Tibial nerve (tissue), 4 donors: ENCODE data around the gene ETFA. TPM values are rescaled to one million over a fixed set of nuclear protein-coding genes. Genes with fewer than 3 reads are reported as not detected.
A peak's percentile ranks its signal among the peaks of the same experiment; 100 is the strongest.

Experiments
- DNase-seq, 2 donors: peaks; one replicate each; pipeline ENCODE4 v3.0.0-alpha.2; 2019; ENCODE audit warnings: low spot score in 2 of 2
- H3K27ac ChIP-seq, 4 donors: fragments of 200-600 bp; sonication (generic) in 3 of 4; one replicate each; pipeline ENCODE4 v1.5.1; 2017 to 2019; ENCODE audit warnings: mild to moderate bottlenecking in 1 of 4
- H3K27me3 ChIP-seq, 2 donors: fragments of 200-600 bp; sonication (generic) in 1 of 2; one replicate each; pipeline versions ENCODE4 v1.5.1 to v1.6.0; 2017 to 2019
- H3K36me3 ChIP-seq, 3 donors: fragments of 200-600 bp; sonication (generic); one replicate each; pipeline ENCODE4 v1.5.1; 2018 to 2019
- H3K4me1 ChIP-seq, 4 donors: fragments of 200-600 bp; sonication (generic) in 3 of 4; one replicate each; pipeline ENCODE4 v1.5.1; 2017 to 2019
- H3K4me3 ChIP-seq, 4 donors: fragments of 200-600 bp; sonication (generic) in 3 of 4; one replicate each; pipeline ENCODE4 v1.5.1; 2017 to 2019; ENCODE audit warnings: mild to moderate bottlenecking in 1 of 4, moderate library complexity in 1 of 4
- H3K9me3 ChIP-seq, 4 donors: fragments of 200-600 bp; sonication (generic) in 3 of 4; one replicate each; pipeline ENCODE4 v1.5.1; 2017 to 2019
- EP300 ChIP-seq, 2 donors: sonication (generic); formaldehyde crosslinking; IDR thresholded peaks; one replicate each; pipeline ENCODE4 v1.6.1; 2017; ENCODE audit warnings: antibody characterized with exemption in 2 of 2, mild to moderate bottlenecking in 1 of 2
- POLR2A ChIP-seq, 2 donors: fragments of 450-650 bp; IDR thresholded peaks; one replicate each; pipeline ENCODE4 v1.6.1; 2017; ENCODE audit warnings: antibody characterized with exemption in 2 of 2, mild to moderate bottlenecking in 2 of 2, moderate library complexity in 2 of 2
- WGBS, 2 donors: methylation state at CpG; one replicate each; pipeline ENCODE4 v1.1.5; 2018; 5-methylcytosine and 5-hydroxymethylcytosine counted together
- total RNA-seq, 4 donors: library from RNA; depleted of rRNA; stranded (reverse); fragments of >200 nt; gene quantifications; one replicate each; pipeline ENCODE4 v1.1.0, GENCODE V29; 2016
- TF ChIP-seq, protein P1 (sequence below), 5 experiments: fragments of 200-600 bp in 3 of 5; fragments of 450-650 bp in 2 of 5; sonication (generic) in 3 of 5; IDR thresholded peaks; one replicate each; pipeline ENCODE4 v1.5.1; 2016 to 2019; ENCODE audit warnings: antibody characterized with exemption in 5 of 5, mild to moderate bottlenecking in 3 of 5, moderate library complexity in 2 of 5

The ETFA gene
- total RNA-seq, result 10 to 100 TPM; 59.2 to 96.9 (median 75.5) TPM

DNA sequence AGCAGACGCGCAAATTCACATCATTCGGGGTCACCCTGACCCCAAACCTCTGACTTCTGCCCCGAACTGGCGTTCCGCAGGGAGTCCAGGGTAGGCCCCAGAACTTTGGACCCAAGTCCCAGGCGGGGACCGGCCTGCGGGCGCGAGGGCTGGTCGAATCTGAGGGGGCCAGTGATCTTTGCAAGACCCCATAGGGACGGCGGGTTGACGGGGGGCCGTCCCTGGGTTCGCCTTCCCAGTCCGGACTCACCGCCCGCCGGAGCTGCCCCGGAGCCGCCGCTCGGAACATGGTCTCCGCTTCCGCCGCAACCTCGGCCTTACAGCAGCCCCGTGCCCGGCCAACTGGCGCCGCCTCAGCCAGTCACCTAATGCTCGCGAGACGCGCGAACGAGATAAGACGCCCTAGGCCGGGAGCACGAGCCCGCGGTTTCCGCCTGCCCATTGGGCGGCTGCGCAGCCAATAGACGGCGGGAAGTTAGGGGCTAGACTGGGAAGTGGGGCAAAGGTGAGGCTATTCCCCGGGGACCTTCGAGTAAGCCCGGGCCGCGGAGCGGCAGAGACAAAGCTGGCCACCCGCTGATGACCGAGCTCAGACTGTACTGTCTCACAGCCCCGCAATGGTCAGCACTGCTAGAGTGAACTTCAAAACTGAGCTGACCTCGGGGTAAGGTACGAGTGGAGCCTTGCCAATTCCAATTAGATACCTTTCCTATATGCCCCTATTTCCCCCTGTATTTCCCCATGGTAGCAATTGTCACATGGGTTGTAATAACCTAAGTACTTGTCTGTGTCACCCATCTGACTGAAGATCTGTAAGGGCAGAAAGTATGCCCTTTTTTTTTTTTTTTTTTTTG lies at the start of gene ETFA:
ETFA (minus strand) TSS at position 370 of the 854 bp plus-strand sequence; CDS start at position 289, 81 bp downstream.
- no peaks in the 10 kb centered on the region for H3K27me3 ChIP-seq
- 1% methylated on average over 35 to 55 of the region's 60 CpGs for WGBS, 2 donors
- peak; percentile 71 to 89 for TF ChIP-seq POLR2A (IDR thresholded peaks at IDR 0.05)
- TF ChIP-seq, protein P1, sequence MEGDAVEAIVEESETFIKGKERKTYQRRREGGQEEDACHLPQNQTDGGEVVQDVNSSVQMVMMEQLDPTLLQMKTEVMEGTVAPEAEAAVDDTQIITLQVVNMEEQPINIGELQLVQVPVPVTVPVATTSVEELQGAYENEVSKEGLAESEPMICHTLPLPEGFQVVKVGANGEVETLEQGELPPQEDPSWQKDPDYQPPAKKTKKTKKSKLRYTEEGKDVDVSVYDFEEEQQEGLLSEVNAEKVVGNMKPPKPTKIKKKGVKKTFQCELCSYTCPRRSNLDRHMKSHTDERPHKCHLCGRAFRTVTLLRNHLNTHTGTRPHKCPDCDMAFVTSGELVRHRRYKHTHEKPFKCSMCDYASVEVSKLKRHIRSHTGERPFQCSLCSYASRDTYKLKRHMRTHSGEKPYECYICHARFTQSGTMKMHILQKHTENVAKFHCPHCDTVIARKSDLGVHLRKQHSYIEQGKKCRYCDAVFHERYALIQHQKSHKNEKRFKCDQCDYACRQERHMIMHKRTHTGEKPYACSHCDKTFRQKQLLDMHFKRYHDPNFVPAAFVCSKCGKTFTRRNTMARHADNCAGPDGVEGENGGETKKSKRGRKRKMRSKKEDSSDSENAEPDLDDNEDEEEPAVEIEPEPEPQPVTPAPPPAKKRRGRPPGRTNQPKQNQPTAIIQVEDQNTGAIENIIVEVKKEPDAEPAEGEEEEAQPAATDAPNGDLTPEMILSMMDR (IDR thresholded peaks at IDR 0.05), result no peak
- peak in 1 of 2 donors; percentile 92 for TF ChIP-seq EP300 (IDR thresholded peaks at IDR 0.05)
- no peaks in the 10 kb centered on the region for H3K36me3 ChIP-seq
- peak within 1 kb of the TSS; percentile 46 to 88 (median 86) for H3K27ac ChIP-seq
- H3K9me3 ChIP-seq, result no peaks in the 10 kb centered on the region
- H3K4me3 ChIP-seq, result peak within 1 kb of the TSS; percentile 61 to 94 (median 72)
- H3K4me1 ChIP-seq, result peaks cover 0 to 25% (median 8%) of the 10 kb centered on the region in 4 donors
- DNase-seq, result peak; percentile 93 to 94

GRCh38 chr15:76360416-76360815 lies 49.1 kb upstream of the ETFA start:
- Histone ChIP-seq H3K27me3 (no peaks in the 10 kb centered on the region), H3K27ac (no peak overlapping the region), H3K36me3 (peaks cover 0 to 9% (median 0%) of the 10 kb centered on the region in 3 donors), H3K9me3 (no peaks in the 10 kb centered on the region), H3K4me1 (no peaks in the 10 kb centered on the region), H3K4me3 (no peak overlapping the region)
- no peak for DNase-seq
- WGBS, 2 donors, result 90 to 94% methylated on average over 3 of the region's 3 CpGs
- TF ChIP-seq, protein P1 (IDR thresholded peaks at IDR 0.05), result no peak
- TF ChIP-seq EP300 (IDR thresholded peaks at IDR 0.05), result no peak
- no peak for TF ChIP-seq POLR2A (IDR thresholded peaks at IDR 0.05)

GRCh38 chr15:76359152-76359551 lies 47.9 kb upstream of the ETFA start:
- TF ChIP-seq POLR2A (IDR thresholded peaks at IDR 0.05), result no peak
- TF ChIP-seq EP300 (IDR thresholded peaks at IDR 0.05), result no peak
- TF ChIP-seq, protein P1 (IDR thresholded peaks at IDR 0.05), result no peak
- Histone ChIP-seq H3K9me3 (no peaks in the 10 kb centered on the region), H3K27me3 (no peaks in the 10 kb centered on the region), H3K4me3 (no peak overlapping the region), H3K4me1 (no peaks in the 10 kb centered on the region), H3K36me3 (peaks cover 0 to 12% (median 0%) of the 10 kb centered on the region in 3 donors), H3K27ac (no peak overlapping the region)
- no peak for DNase-seq
- 91 to 96% methylated on average over 3 of the region's 3 CpGs for WGBS, 2 donors

DNA sequence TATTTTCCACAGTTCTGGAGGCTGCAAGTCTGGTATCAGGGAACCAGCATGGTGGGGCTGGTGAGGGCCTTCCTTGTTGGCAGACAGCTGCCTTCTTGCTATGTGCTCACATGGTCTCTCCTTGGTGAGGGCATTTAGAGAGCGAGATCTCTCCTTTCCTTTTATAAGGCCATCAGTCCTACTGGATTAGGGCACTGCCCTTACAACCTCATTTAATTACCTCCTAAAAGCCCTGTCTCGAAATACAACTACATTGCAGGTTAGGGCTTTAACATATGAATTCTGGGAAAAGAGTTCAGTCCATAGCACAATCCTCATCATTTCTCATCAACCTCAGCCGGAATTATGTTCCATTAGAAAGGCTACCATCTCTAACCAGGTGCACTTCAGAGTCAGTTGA lies 47.2 kb upstream of the ETFA start:
- no peak for DNase-seq
- no peak overlapping the region for H3K4me3 ChIP-seq
- H3K9me3 ChIP-seq, result no peaks in the 10 kb centered on the region
- WGBS, 2 donors, result 95 to 97% methylated on average over 3 of the region's 3 CpGs
- H3K27ac ChIP-seq, result no peak overlapping the region
- H3K27me3 ChIP-seq, result no peaks in the 10 kb centered on the region
- H3K4me1 ChIP-seq, result no peaks in the 10 kb centered on the region
- TF ChIP-seq, protein P1 (IDR thresholded peaks at IDR 0.05), result no peak
- H3K36me3 ChIP-seq, result peaks cover 0 to 18% (median 0%) of the 10 kb centered on the region in 3 donors

DNA sequence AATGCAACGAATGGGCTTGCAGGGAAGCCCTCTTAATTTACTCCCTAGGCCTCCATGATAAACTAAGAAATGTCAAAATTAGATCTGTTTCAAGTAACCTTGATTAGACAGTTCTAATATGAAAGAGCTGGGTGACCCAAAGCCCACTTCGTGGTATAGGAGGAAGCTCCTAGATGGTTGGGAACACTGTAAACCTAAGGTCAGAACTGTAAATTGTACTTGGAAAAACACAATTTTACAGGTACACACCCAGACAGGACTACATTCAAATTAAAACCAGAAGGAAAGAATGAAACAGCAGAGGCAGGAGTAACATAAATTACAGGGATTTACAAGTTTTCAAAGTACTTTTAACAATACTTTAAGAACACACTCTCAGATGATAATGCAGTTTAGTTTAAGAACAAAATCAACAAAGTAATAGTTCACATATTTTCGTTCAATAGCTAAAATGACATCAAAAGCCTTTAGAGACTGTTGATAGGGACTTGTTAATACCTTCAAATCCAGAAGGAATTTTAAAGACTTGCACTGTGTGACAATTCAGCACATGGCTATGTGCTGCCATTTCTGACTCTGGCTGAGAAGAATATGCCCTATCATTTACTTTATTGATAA lies 43.7 kb upstream of the ETFA start:
- H3K4me1 ChIP-seq, result no peaks in the 10 kb centered on the region
- no peaks in the 10 kb centered on the region for H3K9me3 ChIP-seq
- no peak for DNase-seq
- 86 to 89% methylated on average over 3 of the region's 3 CpGs for WGBS, 2 donors
- no peak overlapping the region for H3K4me3 ChIP-seq
- no peaks in the 10 kb centered on the region for H3K27me3 ChIP-seq
- peaks cover 0 to 27% (median 0%) of the 10 kb centered on the region in 3 donors for H3K36me3 ChIP-seq
- no peak for TF ChIP-seq POLR2A (IDR thresholded peaks at IDR 0.05)
- TF ChIP-seq, protein P1 (IDR thresholded peaks at IDR 0.05), result no peak
- TF ChIP-seq EP300 (IDR thresholded peaks at IDR 0.05), result no peak
- no peak overlapping the region for H3K27ac ChIP-seq
